HepG2 (cell line): ENCODE results near the gene CFL1. TPM values are rescaled to one million over a fixed set of nuclear protein-coding genes. Genes with fewer than 3 reads are reported as not detected.

ENCODE experiments used
- ASH2L ChIP-seq: fragments of 300-600, 200-600 bp; sonication (generic); IDR thresholded peaks from 2 replicates; pipeline ENCODE4 v1.7.0; 2017; ENCODE audit warnings: low read depth, mild to moderate bottlenecking, moderate library complexity, mixed read lengths, low read length; ENCODE audit not compliant: insufficient read length
- CBX2 ChIP-seq, 2 experiments: fragments of 200-600 bp in 1 of 2; sonication (generic); formaldehyde crosslinking in 1 of 2; IDR thresholded peaks; 2 replicates each; pipeline versions ENCODE4 v1.7.0 to v1.8.1; 2018 to 2022; ENCODE audit warnings: low read depth in 2 of 2, low read length in 1 of 2, mild to moderate bottlenecking in 1 of 2, missing genetic modification reagents in 1 of 2
- RORA ChIP-seq: sonication (generic); formaldehyde crosslinking; IDR thresholded peaks from 2 replicates; pipeline ENCODE4 v1.5.0; 2020; ENCODE audit warnings: mild to moderate bottlenecking, missing genetic modification reagents, moderate library complexity
- SALL1 ChIP-seq: sonication (generic); formaldehyde crosslinking; IDR thresholded peaks from 2 replicates; pipeline ENCODE4 v1.8.0; 2022; ENCODE audit warnings: mild to moderate bottlenecking, missing genetic modification reagents
- SP140L ChIP-seq: sonication (generic); formaldehyde crosslinking; IDR thresholded peaks from 2 replicates; pipeline ENCODE4 v1.4.0; 2020; ENCODE audit warnings: missing genetic modification reagents, borderline replicate concordance
- U2AF1 ChIP-seq: fragments of 200-400 bp; formaldehyde crosslinking; optimal IDR thresholded peaks from 2 replicates; pipeline ENCODE3; 2017; ENCODE audit warnings: mild to moderate bottlenecking, low read depth, low read length
- WIZ ChIP-seq: sonication (generic); formaldehyde crosslinking; IDR thresholded peaks from 2 replicates; pipeline ENCODE4 v1.5.1; 2020; ENCODE audit warnings: mild to moderate bottlenecking, missing genetic modification reagents
- YEATS4 ChIP-seq: sonication (generic); formaldehyde crosslinking; IDR thresholded peaks from 2 replicates; pipeline ENCODE4 v1.4.0; 2020; ENCODE audit warnings: missing genetic modification reagents, borderline replicate concordance
- ZBTB1 ChIP-seq: sonication (generic); formaldehyde crosslinking; IDR thresholded peaks from 2 replicates; pipeline ENCODE4 v1.4.0; 2020; ENCODE audit warnings: missing genetic modification reagents, borderline replicate concordance
- ZNF263 ChIP-seq: sonication (generic); formaldehyde crosslinking; IDR thresholded peaks from 2 replicates; pipeline ENCODE4 v1.4.0; 2020; ENCODE audit warnings: missing genetic modification reagents
- polyA plus RNA-seq, 8 experiments: library from polyadenylated mRNA; depleted of rRNA in 3 of 8; stranded (reverse) in 7 of 8; unstranded in 1 of 8; fragments of >200 nt; fragmentation: Illumina TruSeq in 4 of 8; extraction: Trizol in 4 of 8; gene quantifications; 2 replicates each; pipeline versions ENCODE4 v1.2.1 to v1.2.3, GENCODE V29; 2011 to 2016; ENCODE audit warnings: low read depth in 4 of 8, missing spikeins in 1 of 8, mixed read lengths in 1 of 8; ENCODE audit not compliant: insufficient read depth in 1 of 8
- total RNA-seq, 5 experiments: library from RNA; depleted of rRNA; stranded (reverse); fragments of >200 nt; fragmentation: Illumina TruSeq; extraction: Trizol; gene quantifications; 2 replicates each; pipeline ENCODE4 v1.2.3, GENCODE V29; 2016; ENCODE audit warnings: low read depth in 1 of 5
- TF ChIP-seq, protein P1 (sequence below): sonication (generic); formaldehyde crosslinking; IDR thresholded peaks from 2 replicates; pipeline ENCODE4 v1.4.0; 2020; ENCODE audit warnings: missing genetic modification reagents, mild to moderate bottlenecking, borderline replicate concordance
- TF ChIP-seq, protein P2 (sequence below): IDR thresholded peaks from 2 replicates; pipeline ENCODE4 v1.6.1; 2016
- TF ChIP-seq, protein P3 (sequence below): sonication (generic); formaldehyde crosslinking; IDR thresholded peaks from 2 replicates; pipeline ENCODE4 v1.4.0; 2020; ENCODE audit warnings: missing genetic modification reagents, borderline replicate concordance
- TF ChIP-seq, protein P4 (sequence below), 2 experiments: IDR thresholded peaks; 2 replicates each; pipeline ENCODE4 v1.6.1; 2011 to 2012; ENCODE audit warnings: low read length in 2 of 2, borderline replicate concordance in 1 of 2, low read depth in 1 of 2, mild to moderate bottlenecking in 1 of 2, moderate library complexity in 1 of 2
- TF ChIP-seq, protein P5 (sequence below): sonication (generic); formaldehyde crosslinking; IDR thresholded peaks from 2 replicates; pipeline ENCODE4 v1.8.0; 2022; ENCODE audit warnings: missing genetic modification reagents, mild to moderate bottlenecking, borderline replicate concordance

The CFL1 gene
- total and polyA plus RNA-seq, 2 of the 13 experiments (the other 11 are each of a cell fraction or from before 2014, with no cell fraction given) = 379 to 383 TPM

DNA sequence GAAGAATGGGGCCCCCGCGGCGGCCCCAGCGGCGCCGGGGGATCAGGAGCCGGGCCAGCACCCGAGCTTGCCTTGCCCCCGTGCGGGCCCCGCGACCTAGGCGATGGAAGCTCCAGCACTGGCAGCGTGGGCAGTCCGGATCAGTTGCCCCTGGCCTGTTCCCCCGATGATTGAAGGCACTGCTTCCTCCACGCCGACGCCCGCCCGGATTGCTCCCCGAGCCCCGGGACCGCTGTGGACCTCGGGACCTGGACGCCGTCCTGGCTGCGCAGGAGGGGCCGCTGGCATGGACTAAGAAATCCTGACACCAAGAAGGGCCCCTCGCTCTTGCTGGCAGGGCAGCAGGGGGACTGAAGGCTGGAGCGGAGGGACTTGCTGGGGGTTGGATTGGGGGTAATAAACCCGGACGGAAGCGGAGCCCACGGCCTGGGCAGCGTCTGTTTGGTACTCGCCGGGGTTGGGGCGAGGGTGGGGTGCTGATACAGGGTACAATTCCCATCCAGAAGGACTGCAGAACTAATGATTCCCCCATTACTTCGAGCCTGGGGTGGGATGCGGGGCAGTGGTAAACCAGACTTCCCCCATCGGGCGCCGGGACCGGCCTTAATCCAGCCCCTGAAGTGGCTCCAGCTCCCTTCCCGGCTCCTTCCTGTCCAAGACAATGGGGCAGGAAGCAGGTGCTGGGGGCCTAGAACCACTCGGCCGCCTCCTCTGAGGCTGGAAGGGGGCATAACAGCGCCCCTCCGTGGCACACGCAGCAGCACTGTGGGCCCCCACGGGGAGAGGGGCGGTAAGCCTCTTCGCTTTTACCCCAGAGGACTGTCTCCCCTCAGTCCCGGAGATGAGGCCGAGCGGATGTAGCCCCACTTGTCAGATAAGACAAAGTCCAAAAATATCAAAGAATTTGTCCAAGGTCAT, 33.5 kb upstream of the CFL1 start (continued):
- TF ChIP-seq, protein P1, sequence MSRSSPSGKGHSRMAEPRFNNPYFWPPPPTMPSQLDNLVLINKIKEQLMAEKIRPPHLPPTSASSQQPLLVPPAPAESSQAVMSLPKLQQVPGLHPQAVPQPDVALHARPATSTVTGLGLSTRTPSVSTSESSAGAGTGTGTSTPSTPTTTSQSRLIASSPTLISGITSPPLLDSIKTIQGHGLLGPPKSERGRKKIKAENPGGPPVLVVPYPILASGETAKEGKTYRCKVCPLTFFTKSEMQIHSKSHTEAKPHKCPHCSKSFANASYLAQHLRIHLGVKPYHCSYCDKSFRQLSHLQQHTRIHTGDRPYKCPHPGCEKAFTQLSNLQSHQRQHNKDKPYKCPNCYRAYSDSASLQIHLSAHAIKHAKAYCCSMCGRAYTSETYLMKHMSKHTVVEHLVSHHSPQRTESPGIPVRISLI = peak; percentile 19; the same call in 1 of the 2 replicates
- TF ChIP-seq SP140L (CRISPR knock-in tag) (no peak), CBX2 (IDR thresholded peaks at IDR 0.05; ENCODE audit: low read depth, low read length) (no peak), CBX2 (CRISPR knock-in tag; IDR thresholded peaks at IDR 0.05; ENCODE audit: low read depth) (no peak), SALL1 (CRISPR knock-in tag) (peak; percentile 92), YEATS4 (CRISPR knock-in tag) (peak; percentile 70; the same call in 1 of the 2 replicates), ASH2L (no peak), ZNF263 (CRISPR knock-in tag) (peak; percentile 24; the same call in 1 of the 2 replicates), RORA (CRISPR knock-in tag) (no peak), WIZ (CRISPR knock-in tag) (no peak), ZBTB1 (CRISPR knock-in tag) (no peak), U2AF1 (peak; percentile 8)
- TF ChIP-seq, protein P2, sequence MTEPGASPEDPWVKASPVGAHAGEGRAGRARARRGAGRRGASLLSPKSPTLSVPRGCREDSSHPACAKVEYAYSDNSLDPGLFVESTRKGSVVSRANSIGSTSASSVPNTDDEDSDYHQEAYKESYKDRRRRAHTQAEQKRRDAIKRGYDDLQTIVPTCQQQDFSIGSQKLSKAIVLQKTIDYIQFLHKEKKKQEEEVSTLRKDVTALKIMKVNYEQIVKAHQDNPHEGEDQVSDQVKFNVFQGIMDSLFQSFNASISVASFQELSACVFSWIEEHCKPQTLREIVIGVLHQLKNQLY = no peak
- TF ChIP-seq, protein P3, sequence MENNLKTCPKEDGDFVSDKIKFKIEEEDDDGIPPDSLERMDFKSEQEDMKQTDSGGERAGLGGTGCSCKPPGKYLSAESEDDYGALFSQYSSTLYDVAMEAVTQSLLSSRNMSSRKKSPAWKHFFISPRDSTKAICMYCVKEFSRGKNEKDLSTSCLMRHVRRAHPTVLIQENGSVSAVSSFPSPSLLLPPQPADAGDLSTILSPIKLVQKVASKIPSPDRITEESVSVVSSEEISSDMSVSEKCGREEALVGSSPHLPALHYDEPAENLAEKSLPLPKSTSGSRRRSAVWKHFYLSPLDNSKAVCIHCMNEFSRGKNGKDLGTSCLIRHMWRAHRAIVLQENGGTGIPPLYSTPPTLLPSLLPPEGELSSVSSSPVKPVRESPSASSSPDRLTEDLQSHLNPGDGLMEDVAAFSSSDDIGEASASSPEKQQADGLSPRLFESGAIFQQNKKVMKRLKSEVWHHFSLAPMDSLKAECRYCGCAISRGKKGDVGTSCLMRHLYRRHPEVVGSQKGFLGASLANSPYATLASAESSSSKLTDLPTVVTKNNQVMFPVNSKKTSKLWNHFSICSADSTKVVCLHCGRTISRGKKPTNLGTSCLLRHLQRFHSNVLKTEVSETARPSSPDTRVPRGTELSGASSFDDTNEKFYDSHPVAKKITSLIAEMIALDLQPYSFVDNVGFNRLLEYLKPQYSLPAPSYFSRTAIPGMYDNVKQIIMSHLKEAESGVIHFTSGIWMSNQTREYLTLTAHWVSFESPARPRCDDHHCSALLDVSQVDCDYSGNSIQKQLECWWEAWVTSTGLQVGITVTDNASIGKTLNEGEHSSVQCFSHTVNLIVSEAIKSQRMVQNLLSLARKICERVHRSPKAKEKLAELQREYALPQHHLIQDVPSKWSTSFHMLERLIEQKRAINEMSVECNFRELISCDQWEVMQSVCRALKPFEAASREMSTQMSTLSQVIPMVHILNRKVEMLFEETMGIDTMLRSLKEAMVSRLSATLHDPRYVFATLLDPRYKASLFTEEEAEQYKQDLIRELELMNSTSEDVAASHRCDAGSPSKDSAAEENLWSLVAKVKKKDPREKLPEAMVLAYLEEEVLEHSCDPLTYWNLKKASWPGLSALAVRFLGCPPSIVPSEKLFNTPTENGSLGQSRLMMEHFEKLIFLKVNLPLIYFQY (CRISPR knock-in tag) = 0 out of 2 replicates have a peak, but pooled peaks have one; percentile 19
- TF ChIP-seq, protein P4, sequence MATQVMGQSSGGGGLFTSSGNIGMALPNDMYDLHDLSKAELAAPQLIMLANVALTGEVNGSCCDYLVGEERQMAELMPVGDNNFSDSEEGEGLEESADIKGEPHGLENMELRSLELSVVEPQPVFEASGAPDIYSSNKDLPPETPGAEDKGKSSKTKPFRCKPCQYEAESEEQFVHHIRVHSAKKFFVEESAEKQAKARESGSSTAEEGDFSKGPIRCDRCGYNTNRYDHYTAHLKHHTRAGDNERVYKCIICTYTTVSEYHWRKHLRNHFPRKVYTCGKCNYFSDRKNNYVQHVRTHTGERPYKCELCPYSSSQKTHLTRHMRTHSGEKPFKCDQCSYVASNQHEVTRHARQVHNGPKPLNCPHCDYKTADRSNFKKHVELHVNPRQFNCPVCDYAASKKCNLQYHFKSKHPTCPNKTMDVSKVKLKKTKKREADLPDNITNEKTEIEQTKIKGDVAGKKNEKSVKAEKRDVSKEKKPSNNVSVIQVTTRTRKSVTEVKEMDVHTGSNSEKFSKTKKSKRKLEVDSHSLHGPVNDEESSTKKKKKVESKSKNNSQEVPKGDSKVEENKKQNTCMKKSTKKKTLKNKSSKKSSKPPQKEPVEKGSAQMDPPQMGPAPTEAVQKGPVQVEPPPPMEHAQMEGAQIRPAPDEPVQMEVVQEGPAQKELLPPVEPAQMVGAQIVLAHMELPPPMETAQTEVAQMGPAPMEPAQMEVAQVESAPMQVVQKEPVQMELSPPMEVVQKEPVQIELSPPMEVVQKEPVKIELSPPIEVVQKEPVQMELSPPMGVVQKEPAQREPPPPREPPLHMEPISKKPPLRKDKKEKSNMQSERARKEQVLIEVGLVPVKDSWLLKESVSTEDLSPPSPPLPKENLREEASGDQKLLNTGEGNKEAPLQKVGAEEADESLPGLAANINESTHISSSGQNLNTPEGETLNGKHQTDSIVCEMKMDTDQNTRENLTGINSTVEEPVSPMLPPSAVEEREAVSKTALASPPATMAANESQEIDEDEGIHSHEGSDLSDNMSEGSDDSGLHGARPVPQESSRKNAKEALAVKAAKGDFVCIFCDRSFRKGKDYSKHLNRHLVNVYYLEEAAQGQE (IDR thresholded peaks at IDR 0.05; ENCODE audit: borderline replicate concordance in 1 of 2, low read depth in 1 of 2, low read length in 2 of 2) = 0 out of 4 replicates have a peak, but pooled peaks of 1 of the 2 experiments have one; percentile 16
- TF ChIP-seq, protein P5, sequence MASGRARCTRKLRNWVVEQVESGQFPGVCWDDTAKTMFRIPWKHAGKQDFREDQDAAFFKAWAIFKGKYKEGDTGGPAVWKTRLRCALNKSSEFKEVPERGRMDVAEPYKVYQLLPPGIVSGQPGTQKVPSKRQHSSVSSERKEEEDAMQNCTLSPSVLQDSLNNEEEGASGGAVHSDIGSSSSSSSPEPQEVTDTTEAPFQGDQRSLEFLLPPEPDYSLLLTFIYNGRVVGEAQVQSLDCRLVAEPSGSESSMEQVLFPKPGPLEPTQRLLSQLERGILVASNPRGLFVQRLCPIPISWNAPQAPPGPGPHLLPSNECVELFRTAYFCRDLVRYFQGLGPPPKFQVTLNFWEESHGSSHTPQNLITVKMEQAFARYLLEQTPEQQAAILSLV = 0 out of 2 replicates have a peak, but pooled peaks have one; percentile 21
